ENCODE results near the gene NRXN3.

The NRXN3 gene

DNA sequence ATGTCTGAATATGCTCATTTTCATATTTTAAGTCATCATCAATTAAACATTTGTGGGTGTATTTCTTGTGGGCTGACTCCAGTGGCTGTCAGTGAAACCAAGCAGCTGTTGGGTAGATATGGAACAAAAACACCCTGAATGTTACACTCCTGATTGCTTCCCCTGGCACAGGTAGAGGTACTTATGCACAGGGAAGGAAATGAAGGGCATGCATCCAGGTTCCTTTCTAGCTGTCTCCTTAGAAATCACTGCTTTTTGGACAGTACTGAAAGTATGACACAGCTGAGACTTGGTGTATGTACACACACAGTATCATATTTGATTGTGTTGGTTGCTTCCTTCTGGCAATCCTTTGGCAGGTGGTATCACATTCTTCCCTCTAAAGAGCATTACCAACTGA lies 1034.4 kb downstream of the NRXN3 start:
- Mint-ChIP-seq H3K9me3 (peaks cover 2% of the 10 kb centered on the region), H3K27me3 (ENCODE audit: low read depth) (no peaks in the 10 kb centered on the region), H3K4me3 (no peak overlapping the region), H3K27ac (no peak overlapping the region), H3K36me3 (ENCODE audit: low read depth) (no peaks in the 10 kb centered on the region), H3K4me1 (peaks cover 4% of the 10 kb centered on the region)
- no peak for TF ChIP-seq CTCF (IDR thresholded peaks at IDR 0.05; ENCODE audit: unreplicated experiment in 3 of 3)

GRCh38 chr14:79209418-79209817 lies 1039.2 kb downstream of the NRXN3 start:
- no peak overlapping the region for H3K4me3 Mint-ChIP-seq
- no peaks in the 10 kb centered on the region for H3K9me3 Mint-ChIP-seq
- H3K4me1 Mint-ChIP-seq = peaks cover 4% of the 10 kb centered on the region
- no peaks in the 10 kb centered on the region for H3K36me3 Mint-ChIP-seq (ENCODE audit: low read depth)
- no peak for TF ChIP-seq CTCF (IDR thresholded peaks at IDR 0.05; ENCODE audit: unreplicated experiment in 3 of 3)
- no peaks in the 10 kb centered on the region for H3K27me3 Mint-ChIP-seq (ENCODE audit: low read depth)
- H3K27ac Mint-ChIP-seq = no peak overlapping the region

- Mint-ChIP-seq H3K27ac (no peak overlapping the region), H3K27me3 (ENCODE audit: low read depth) (peaks cover 4% of the 10 kb centered on the region), H3K4me1 (no peaks in the 10 kb centered on the region), H3K9me3 (peaks cover 17% of the 10 kb centered on the region), H3K4me3 (no peak overlapping the region), H3K36me3 (ENCODE audit: low read depth) (no peaks in the 10 kb centered on the region)
- no peak for TF ChIP-seq CTCF (IDR thresholded peaks at IDR 0.05; ENCODE audit: unreplicated experiment in 3 of 3)
Observed at GRCh38 chr14:79225815-79226214, 1055.6 kb downstream of the NRXN3 start.

DNA sequence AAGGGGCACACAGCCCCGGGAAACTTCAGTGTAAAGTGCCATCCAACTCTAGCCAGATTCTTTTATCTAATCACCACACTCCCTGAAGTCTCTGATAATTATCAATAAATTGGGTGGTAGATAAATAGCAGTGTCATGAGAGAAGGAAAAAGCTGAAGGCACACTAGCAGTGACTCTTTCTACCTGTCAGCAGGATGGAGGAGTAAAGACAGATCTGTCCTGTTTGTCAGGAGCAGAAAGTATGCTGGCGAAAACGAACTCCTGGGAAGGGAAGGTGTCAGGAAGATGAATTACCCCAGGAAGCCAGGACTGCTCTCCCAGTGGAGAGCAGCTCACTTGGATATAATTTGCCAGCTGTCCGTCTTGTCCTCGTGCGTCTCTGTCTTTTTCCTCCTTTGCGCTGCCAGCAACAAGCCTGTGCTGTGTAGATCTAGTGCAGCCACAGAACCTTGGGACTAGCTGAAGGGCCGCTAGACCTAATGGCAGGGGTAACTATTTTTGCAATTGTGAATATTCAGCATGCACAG lies 1059.3 kb downstream of the NRXN3 start:
- Mint-ChIP-seq H3K36me3 (ENCODE audit: low read depth) (no peaks in the 10 kb centered on the region), H3K4me1 (no peaks in the 10 kb centered on the region), H3K27ac (no peak overlapping the region), H3K4me3 (no peak overlapping the region), H3K9me3 (no peaks in the 10 kb centered on the region), H3K27me3 (ENCODE audit: low read depth) (no peaks in the 10 kb centered on the region)
- no peak for TF ChIP-seq CTCF (IDR thresholded peaks at IDR 0.05; ENCODE audit: unreplicated experiment in 3 of 3)

- no peak for TF ChIP-seq CTCF (IDR thresholded peaks at IDR 0.05; ENCODE audit: unreplicated experiment in 3 of 3)
- Mint-ChIP-seq H3K9me3 (peaks cover 2% of the 10 kb centered on the region), H3K4me1 (peaks cover 15% of the 10 kb centered on the region), H3K27ac (peak overlapping the region in 1 of 3 experiments; percentile 18), H3K27me3 (ENCODE audit: low read depth) (no peaks in the 10 kb centered on the region), H3K36me3 (ENCODE audit: low read depth) (no peaks in the 10 kb centered on the region), H3K4me3 (no peak overlapping the region)
Observed at GRCh38 chr14:79242666-79243065, 1072.5 kb downstream of the NRXN3 start.

- peaks cover 15% of the 10 kb centered on the region for H3K4me1 Mint-ChIP-seq
- H3K4me3 Mint-ChIP-seq = no peak overlapping the region
- TF ChIP-seq CTCF (IDR thresholded peaks at IDR 0.05; ENCODE audit: unreplicated experiment in 3 of 3) = no peak
- peaks cover 4% of the 10 kb centered on the region for H3K27me3 Mint-ChIP-seq (ENCODE audit: low read depth)
- H3K36me3 Mint-ChIP-seq (ENCODE audit: low read depth) = no peaks in the 10 kb centered on the region
- no peak overlapping the region for H3K27ac Mint-ChIP-seq
- H3K9me3 Mint-ChIP-seq = peaks cover under 1% of the 10 kb centered on the region
Observed at GRCh38 chr14:79246173-79246572, 1076.0 kb downstream of the NRXN3 start.
